ENCODE results near the gene LRRTM4. TPM values are rescaled to one million over a fixed set of nuclear protein-coding genes. Genes with fewer than 3 reads are reported as not detected.

LRRTM4 gene
- total RNA-seq, 1 donor from 2014 or later = not detected

DNA sequence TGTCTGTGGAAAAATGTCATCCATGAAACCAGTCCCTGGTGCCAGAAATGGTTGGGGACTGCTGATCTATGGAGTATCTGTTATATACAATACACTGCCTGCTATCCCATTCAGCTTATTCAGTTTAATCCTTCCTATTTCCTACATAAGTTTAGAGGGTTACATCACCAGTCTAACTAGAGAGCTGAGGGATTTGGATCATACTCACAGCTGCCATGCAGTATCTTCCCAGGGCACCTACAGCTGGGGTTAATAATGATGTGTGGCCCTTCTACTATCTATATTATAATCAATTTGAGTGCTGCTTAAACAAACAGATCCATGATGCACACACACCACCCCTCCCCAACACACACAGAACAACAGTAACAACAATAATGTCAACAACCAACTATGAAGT, 524.0 kb downstream of the LRRTM4 start:
- Histone ChIP-seq H3K4me3 (ENCODE audit: low read depth, low read length) (no peak overlapping the region), H3K36me3 (ENCODE audit: control insufficient read depth, insufficient read depth, low read length) (no peaks in the 10 kb centered on the region), H3K27me3 (ENCODE audit: control insufficient read depth, insufficient read depth, low read length) (no peaks in the 10 kb centered on the region)
- TF ChIP-seq, protein P1, sequence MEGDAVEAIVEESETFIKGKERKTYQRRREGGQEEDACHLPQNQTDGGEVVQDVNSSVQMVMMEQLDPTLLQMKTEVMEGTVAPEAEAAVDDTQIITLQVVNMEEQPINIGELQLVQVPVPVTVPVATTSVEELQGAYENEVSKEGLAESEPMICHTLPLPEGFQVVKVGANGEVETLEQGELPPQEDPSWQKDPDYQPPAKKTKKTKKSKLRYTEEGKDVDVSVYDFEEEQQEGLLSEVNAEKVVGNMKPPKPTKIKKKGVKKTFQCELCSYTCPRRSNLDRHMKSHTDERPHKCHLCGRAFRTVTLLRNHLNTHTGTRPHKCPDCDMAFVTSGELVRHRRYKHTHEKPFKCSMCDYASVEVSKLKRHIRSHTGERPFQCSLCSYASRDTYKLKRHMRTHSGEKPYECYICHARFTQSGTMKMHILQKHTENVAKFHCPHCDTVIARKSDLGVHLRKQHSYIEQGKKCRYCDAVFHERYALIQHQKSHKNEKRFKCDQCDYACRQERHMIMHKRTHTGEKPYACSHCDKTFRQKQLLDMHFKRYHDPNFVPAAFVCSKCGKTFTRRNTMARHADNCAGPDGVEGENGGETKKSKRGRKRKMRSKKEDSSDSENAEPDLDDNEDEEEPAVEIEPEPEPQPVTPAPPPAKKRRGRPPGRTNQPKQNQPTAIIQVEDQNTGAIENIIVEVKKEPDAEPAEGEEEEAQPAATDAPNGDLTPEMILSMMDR (IDR thresholded peaks at IDR 0.05; ENCODE audit: insufficient read depth, low read length, poor library complexity, severe bottlenecking) = no peak
- DNase-seq (ENCODE audit: low read depth) = no peak

DNA sequence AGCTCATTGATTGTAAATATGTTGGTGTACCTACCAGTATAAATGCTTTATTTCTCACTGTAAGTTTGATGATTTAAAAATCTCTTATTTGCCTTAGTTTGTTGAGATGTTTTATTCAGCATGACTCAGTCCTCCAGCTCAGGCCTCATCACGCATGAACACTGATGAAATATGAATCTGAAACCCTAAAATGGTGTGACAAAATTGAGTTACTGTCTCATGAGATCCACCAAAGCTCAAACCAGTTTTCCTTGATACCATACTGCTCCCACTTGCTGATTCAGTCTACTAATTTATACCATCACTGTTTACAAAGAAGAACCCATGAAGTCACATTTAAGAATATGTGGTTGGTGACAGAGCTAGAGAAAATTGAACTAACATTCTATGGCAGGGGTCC, 524.9 kb downstream of the LRRTM4 start:
- Histone ChIP-seq H3K27me3 (ENCODE audit: control insufficient read depth, insufficient read depth, low read length) (no peaks in the 10 kb centered on the region), H3K4me3 (ENCODE audit: low read depth, low read length) (no peak overlapping the region), H3K36me3 (ENCODE audit: control insufficient read depth, insufficient read depth, low read length) (no peaks in the 10 kb centered on the region)
- TF ChIP-seq, protein P1 (IDR thresholded peaks at IDR 0.05; ENCODE audit: insufficient read depth, low read length, poor library complexity, severe bottlenecking) = no peak
- no peak for DNase-seq (ENCODE audit: low read depth)

DNA sequence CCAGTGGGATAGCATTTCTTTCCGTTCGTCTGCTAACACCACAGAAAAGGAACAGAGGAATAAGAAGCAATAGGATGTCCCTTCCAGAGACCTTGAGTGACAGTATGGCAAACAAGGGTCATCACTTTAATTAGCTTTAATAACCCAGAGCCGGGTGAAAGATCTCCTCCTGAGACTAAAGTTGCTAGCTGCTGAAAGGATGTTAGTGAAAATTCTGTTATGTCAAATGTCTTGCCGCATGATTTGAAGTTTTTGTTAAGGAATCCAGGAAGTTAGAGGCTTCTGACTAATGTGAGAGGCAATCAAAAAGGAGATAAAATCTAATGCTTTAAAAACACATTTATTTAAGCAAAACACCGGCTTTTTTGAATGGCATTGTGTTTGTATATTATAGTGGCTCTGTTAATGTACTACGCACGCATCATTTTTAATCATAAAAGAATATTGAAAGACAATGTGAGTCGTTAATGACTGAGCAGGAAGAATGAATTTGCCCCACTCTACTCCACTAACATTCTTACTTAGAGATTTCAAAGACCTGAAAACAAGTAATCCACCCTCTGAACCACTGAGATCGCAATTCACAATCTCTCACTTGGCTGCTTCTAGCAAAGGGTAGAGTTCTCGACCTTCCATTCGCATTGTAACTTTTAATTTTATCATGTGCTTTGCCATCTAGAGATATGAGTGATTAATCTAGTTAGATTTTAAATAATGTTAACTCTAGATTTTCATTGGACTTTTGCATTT, 536.6 kb downstream of the LRRTM4 start:
- DNase-seq (ENCODE audit: low read depth) = no peak
- TF ChIP-seq, protein P1 (IDR thresholded peaks at IDR 0.05; ENCODE audit: insufficient read depth, low read length, poor library complexity, severe bottlenecking) = no peak
- Histone ChIP-seq H3K36me3 (ENCODE audit: control insufficient read depth, insufficient read depth, low read length) (no peaks in the 10 kb centered on the region), H3K4me3 (ENCODE audit: low read depth, low read length) (no peak overlapping the region), H3K27me3 (ENCODE audit: control insufficient read depth, insufficient read depth, low read length) (no peaks in the 10 kb centered on the region)

DNA sequence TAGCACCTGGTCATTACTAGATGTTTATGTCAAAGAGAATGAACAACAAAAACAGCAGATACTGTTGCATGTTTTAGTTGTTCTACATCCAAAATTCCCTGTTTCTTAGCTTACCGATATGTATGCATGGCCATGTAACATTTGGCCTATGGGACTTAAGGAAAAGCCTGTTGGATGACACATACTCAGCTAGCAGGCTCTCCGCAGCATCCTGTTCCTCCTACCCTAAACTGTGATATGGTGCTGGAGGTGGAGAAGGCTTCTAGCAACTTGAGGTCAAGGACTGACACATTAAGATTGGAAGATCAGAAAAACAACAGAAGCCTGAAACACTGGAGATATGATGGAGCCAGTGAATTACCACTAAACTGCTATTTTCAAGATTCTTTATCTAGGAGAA, 537.8 kb downstream of the LRRTM4 start:
- no peak for DNase-seq (ENCODE audit: low read depth)
- H3K27me3 ChIP-seq (ENCODE audit: control insufficient read depth, insufficient read depth, low read length) = no peaks in the 10 kb centered on the region
- no peaks in the 10 kb centered on the region for H3K36me3 ChIP-seq (ENCODE audit: control insufficient read depth, insufficient read depth, low read length)
- TF ChIP-seq, protein P1 (IDR thresholded peaks at IDR 0.05; ENCODE audit: insufficient read depth, low read length, poor library complexity, severe bottlenecking) = no peak
- no peak overlapping the region for H3K4me3 ChIP-seq (ENCODE audit: low read depth, low read length)

DNA sequence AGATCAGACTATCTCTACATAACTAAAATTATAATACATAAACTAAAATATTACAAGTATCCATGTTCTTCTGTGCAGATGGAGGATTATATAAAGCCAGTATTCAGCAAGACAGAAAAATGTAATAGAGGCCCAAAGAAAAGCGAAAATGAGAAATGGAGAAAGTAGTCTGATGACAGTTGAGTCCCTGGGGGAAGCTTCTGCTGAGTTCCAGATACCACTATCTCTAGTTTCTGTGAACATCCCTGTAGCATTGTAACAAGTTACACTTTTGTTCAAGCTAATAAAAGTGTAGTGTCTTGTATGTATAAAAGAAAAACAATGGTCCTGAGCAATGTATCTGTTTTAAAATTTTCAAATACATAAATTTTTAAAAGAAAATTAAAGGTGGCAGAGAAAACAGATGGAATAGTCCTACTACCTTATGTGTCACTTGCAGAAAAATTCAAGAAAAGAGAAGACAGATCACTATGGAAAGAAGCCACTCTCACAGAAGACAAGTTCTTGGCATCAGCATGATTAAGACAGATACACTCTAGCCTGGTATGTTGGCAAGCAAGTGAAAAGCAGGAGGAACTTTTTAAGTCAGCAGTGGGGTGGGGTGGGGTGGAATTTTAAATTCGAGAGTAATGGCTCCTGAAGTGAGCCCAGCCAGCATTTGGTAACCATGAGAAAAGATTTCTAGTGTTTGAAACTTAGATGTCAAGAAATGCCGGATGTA, 541.9 kb downstream of the LRRTM4 start:
- DNase-seq (ENCODE audit: low read depth) = no peak
- TF ChIP-seq, protein P1 (IDR thresholded peaks at IDR 0.05; ENCODE audit: insufficient read depth, low read length, poor library complexity, severe bottlenecking) = no peak

More for the DNA sequence above, 541.9 kb downstream of the LRRTM4 start:
- H3K36me3 ChIP-seq (ENCODE audit: control insufficient read depth, insufficient read depth, low read length) = no peaks in the 10 kb centered on the region
- H3K27me3 ChIP-seq (ENCODE audit: control insufficient read depth, insufficient read depth, low read length) = no peaks in the 10 kb centered on the region
- no peak overlapping the region for H3K4me3 ChIP-seq (ENCODE audit: low read depth, low read length)

All from kidney epithelial cell (primary cell).